Inflammatory macrophage treated with lipopolysaccharide for 4 hours (primary cell): Measurements from ENCODE around the gene PCDH15.

ENCODE experiments used
- DNase-seq: peaks from one replicate; pipeline ENCODE4 v3.0.0-alpha.2; 2020

PCDH15 gene

GRCh38 chr10:54702583-54703485 is 98.2 kb downstream of the PCDH15 start:
- no peak for DNase-seq

GRCh38 chr10:54691331-54691730 is 109.7 kb downstream of the PCDH15 start:
- DNase-seq: no peak

GRCh38 chr10:54682554-54682953 is 118.5 kb downstream of the PCDH15 start:
- no peak for DNase-seq

- no peak for DNase-seq
Measured at GRCh38 chr10:54681136-54681535, 119.9 kb downstream of the PCDH15 start.

- no peak for DNase-seq
Measured at GRCh38 chr10:54667136-54667535, 133.9 kb downstream of the PCDH15 start.

GRCh38 chr10:54666192-54666591 is 134.8 kb downstream of the PCDH15 start:
- DNase-seq: no peak

GRCh38 chr10:54665095-54665494 is 135.9 kb downstream of the PCDH15 start:
- no peak for DNase-seq

- no peak for DNase-seq
Measured at GRCh38 chr10:54660397-54660796, 140.6 kb downstream of the PCDH15 start.

GRCh38 chr10:54656643-54657042 is 144.4 kb downstream of the PCDH15 start:
- DNase-seq: no peak

GRCh38 chr10:54653518-54653917 is 147.5 kb downstream of the PCDH15 start:
- no peak for DNase-seq

GRCh38 chr10:54650547-54650946 is 150.5 kb downstream of the PCDH15 start:
- no peak for DNase-seq

- no peak for DNase-seq
Measured at GRCh38 chr10:54622017-54622416, 179.0 kb downstream of the PCDH15 start.

GRCh38 chr10:54620352-54620751 is 180.7 kb downstream of the PCDH15 start:
- no peak for DNase-seq

- DNase-seq: no peak
Measured at GRCh38 chr10:54614072-54614471, 187.0 kb downstream of the PCDH15 start.

- no peak for DNase-seq
Measured at GRCh38 chr10:54613162-54613561, 187.9 kb downstream of the PCDH15 start.

- DNase-seq: no peak
Measured at GRCh38 chr10:54609423-54609822, 191.6 kb downstream of the PCDH15 start.

GRCh38 chr10:54607983-54608382 is 193.0 kb downstream of the PCDH15 start:
- DNase-seq: no peak

GRCh38 chr10:54594289-54594688 is 206.7 kb downstream of the PCDH15 start:
- no peak for DNase-seq

- no peak for DNase-seq
Measured at GRCh38 chr10:54587971-54588370, 213.1 kb downstream of the PCDH15 start.

GRCh38 chr10:54585572-54585971 is 215.5 kb downstream of the PCDH15 start:
- DNase-seq: no peak

- DNase-seq: no peak
Measured at GRCh38 chr10:54577682-54578081, 223.3 kb downstream of the PCDH15 start.

- no peak for DNase-seq
Measured at GRCh38 chr10:54576541-54576940, 224.5 kb downstream of the PCDH15 start.

GRCh38 chr10:54559498-54559897 is 241.5 kb downstream of the PCDH15 start:
- no peak for DNase-seq

- DNase-seq: no peak
Measured at GRCh38 chr10:54554028-54554427, 247.0 kb downstream of the PCDH15 start.

GRCh38 chr10:54550016-54550415 is 251.0 kb downstream of the PCDH15 start:
- DNase-seq: no peak
